ENCODE data around the gene EBF3.
A peak's percentile ranks its signal among the peaks of the same experiment; 100 is the strongest.

EBF3 gene

GRCh38 chr10:129963641-129964501 is at the start of gene EBF3:
TSS of gene EBF3 (minus strand) at chr10:129964274. CDS start at chr10:129963768, 506 bp downstream.
- intact Hi-C loops (cut with DNase I): loop anchor here (10.0 kb wide), 1 partner anchor 929 kb away; no protein-coding TSS in a partner anchor
- peak in 5 of 42 donors; percentile 1 to 43 (median 33) for DNase-seq

GRCh38 chr10:130013335-130014262 is 49.5 kb upstream of the EBF3 start:
- intact Hi-C loops (cut with DNase I): no loop called here
- peak in 4 of 42 donors; percentile 10 to 34 (median 28) for DNase-seq

DNA sequence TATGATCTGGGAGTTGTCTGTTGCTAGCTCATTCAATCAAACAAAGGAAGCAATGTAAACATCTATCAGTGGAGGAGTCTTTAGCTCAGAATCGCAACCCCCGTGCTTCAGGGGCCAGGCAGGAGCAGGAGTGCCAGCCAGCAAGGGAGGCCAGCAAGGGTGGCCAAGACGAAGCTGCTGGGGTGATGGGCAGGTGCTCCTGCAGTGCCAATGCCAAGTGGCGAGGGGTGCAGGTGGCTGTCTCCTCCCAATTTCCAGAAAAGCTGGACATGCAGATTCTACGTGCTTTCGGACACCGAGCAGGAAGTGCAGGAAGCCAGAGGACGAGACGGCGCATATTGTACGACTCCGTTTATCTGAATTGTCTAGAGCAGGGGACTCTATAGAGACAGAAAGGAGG is 48.1 kb upstream of the EBF3 start:
- peak in 2 of 42 donors; percentile 12 to 27 for DNase-seq
- intact Hi-C loops (cut with DNase I): no loop called here

DNA sequence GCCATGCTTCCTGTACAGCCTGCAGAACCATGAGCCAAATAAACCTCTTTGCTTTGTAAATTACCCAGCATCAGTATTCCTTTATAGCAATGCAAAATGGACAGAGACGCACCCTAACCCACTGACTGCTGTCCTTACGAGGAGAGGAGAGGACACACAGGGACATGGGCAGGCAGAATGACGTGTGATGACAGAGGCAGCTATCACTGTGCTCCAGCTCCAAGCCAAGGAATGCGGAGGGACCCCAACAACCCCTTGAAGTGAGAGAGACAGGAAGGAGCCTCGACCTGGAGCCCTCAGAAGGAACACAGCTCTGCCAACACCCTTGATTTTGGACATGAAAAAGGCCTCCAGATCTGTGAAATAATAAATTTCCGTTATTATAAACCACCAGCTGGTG is 46.6 kb upstream of the EBF3 start:
- intact Hi-C loops (cut with DNase I): no loop called here

DNA sequence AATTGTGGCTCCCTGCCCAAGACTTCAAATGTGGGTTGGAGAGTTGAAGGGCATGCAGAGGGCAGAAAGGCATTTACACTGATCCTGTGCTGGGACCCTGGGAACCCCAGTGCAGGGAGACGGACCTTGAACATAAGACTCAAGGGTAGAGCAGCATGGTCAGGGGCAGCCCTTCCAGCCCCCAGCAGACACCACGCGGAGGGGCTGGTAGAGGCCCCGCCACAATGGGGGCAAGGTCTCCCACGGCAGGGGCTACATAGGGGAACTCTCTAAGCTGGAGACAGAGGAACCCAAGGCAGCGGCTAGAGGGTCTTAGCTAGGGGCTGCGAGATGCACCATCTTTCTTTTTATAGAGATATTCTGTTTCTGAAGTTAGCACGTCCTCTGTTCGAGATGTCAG is 45.2 kb upstream of the EBF3 start:
- intact Hi-C loops (cut with DNase I): no loop called here
- peak in 2 of 42 donors; percentile 5 to 32 for DNase-seq

More for the DNA sequence above, 46.6 kb upstream of the EBF3 start:
- no peak for DNase-seq

- peak in 2 of 42 donors; percentile 19 to 21 for DNase-seq
- intact Hi-C loops (cut with DNase I): no loop called here
These were observed 39.9 kb upstream of the EBF3 start for GRCh38 chr10:130003787-130004613.

GRCh38 chr10:130003166-130003565 is 39.1 kb upstream of the EBF3 start:
- intact Hi-C loops (cut with DNase I): no loop called here

GRCh38 chr10:130002606-130003005 is 38.5 kb upstream of the EBF3 start:
- intact Hi-C loops (cut with DNase I): no loop called here
- peak in 4 of 42 donors; percentile 4 to 33 (median 21) for DNase-seq

More at GRCh38 chr10:130003166-130003565, 39.1 kb upstream of the EBF3 start:
- DNase-seq: peak in 3 of 42 donors; percentile 11 to 26 (median 22)

- intact Hi-C loops (cut with DNase I): no loop called here
- peak in 3 of 42 donors; percentile 3 to 34 (median 10) for DNase-seq
These were observed 36.8 kb upstream of the EBF3 start for GRCh38 chr10:130000918-130001317.

GRCh38 chr10:129999140-129999539 is 35.1 kb upstream of the EBF3 start:
- peak in 1 of 42 donors; percentile 1 for DNase-seq
- intact Hi-C loops (cut with DNase I): no loop called here

DNA sequence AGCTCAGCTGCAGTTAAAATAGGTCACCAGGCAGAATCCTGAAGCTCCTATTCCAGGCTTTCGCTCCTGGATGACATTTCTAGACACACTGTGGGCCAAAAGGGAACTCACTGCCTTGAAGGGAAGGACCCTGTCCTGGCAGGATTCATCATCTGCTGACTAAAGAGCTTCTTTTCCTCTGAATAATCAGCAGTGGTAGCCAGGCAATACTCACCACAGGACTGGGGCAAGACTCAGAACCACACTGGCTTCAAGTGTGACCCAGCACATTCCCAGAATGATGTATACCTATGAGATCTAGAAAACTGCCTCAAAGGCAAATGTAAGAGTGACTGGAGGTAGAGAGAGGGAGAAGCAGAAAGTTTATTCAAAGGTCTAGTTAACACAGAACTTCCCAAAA is 29.5 kb upstream of the EBF3 start:
- intact Hi-C loops (cut with DNase I): no loop called here
- DNase-seq: no peak

GRCh38 chr10:129992356-129992755 is 28.3 kb upstream of the EBF3 start:
- DNase-seq: no peak
- intact Hi-C loops (cut with DNase I): no loop called here

- no peak for DNase-seq
- intact Hi-C loops (cut with DNase I): no loop called here
These were observed 18.8 kb upstream of the EBF3 start for GRCh38 chr10:129982825-129983224.

GRCh38 chr10:129978980-129979379 is 14.9 kb upstream of the EBF3 start:
- DNase-seq: no peak
- intact Hi-C loops (cut with DNase I): no loop called here

DNA sequence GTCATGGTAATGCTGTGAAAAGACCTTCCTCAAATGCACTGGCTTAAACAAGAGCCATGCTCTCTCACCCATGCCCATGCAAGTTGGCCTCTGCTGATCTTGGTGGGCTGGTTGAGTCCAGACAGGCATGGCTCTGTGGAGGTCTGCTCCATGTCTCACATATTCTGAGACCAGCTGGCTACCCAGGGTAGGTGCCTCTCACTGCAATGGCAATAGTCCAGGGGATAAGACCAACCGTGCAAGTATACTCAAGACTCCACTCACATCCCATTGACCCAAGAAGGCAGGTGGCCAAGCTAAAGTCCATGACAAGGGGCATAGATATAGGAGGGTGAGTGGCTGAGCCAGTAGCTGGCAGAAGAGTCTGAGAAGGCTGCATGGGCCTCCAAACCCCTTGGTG is 14.2 kb upstream of the EBF3 start:
- DNase-seq: no peak
- intact Hi-C loops (cut with DNase I): no loop called here

- no peak for DNase-seq
- intact Hi-C loops (cut with DNase I): no loop called here
These were observed 13.7 kb upstream of the EBF3 start for GRCh38 chr10:129977794-129978193.

DNA sequence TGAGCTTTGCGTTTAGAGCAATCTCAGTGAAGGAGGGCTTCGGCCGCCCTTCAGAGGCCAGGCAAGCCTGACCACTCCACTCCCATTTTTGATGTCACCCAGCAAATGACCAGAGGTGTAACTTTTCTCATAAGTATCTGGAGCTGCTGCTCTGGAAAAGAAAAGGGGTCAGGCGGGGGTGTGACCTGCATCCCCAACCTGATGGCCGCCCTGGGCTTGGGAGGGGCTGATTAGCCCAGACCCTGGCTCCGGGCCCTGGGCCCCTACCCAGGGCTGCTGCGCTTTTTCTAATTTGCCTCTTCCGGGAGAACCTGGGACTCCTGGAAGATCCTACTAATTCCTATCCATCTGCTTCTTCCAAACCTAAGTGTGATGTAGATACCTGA is 9.6 kb upstream of the EBF3 start:
- DNase-seq: peak in 1 of 42 donors; percentile 26
- intact Hi-C loops (cut with DNase I): no loop called here

GRCh38 chr10:129972966-129973673 is 9.0 kb upstream of the EBF3 start:
- peak in 1 of 42 donors; percentile 22 for DNase-seq
- intact Hi-C loops (cut with DNase I): no loop called here

Measured in head of caudate nucleus (tissue), 42 donors.